ENCODE measurements around the gene CHRNB4.

The CHRNB4 gene

DNA sequence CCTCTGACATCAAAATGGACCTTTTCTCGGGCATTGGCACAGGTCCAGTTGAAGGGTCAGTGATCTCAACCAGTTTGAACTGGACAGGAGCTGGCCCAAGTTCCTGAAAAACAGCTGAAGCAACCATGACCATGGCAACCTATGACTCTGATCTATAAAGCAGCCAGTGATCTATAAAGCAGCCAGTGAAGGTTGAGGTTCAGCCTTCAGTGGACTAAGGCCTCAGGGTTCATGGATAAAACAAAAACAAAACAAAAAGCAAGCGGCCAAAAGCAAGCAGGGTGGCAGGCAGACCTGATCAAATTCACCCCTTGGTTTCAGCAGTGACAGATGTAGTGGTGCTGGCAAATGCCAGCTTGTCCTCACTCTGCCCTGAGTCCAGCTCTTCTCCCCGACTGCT, 10.0 kb upstream of the CHRNB4 start:
- Histone ChIP-seq H2BK12ac (ENCODE audit: low read length) (no peak overlapping the region), H3K79me1 (ENCODE audit: low read length) (no peaks in the 10 kb centered on the region), H3K9me3 (ENCODE audit: insufficient read depth, low read depth, low read length) (no peaks in the 10 kb centered on the region), H3K27me3 (ENCODE audit: insufficient read depth, low read length) (no peaks in the 10 kb centered on the region), H3K4ac (ENCODE audit: low read depth, low read length) (no peak overlapping the region), H3K4me3 (ENCODE audit: low read depth, low read length) (no peak overlapping the region), H3K23ac (ENCODE audit: low read length) (no peak overlapping the region), H3K4me1 (ENCODE audit: control insufficient read depth in 1 of 2, insufficient read depth in 2 of 2, low read length in 2 of 2) (no peaks in the 10 kb centered on the region), H4K8ac (ENCODE audit: low read depth, low read length) (no peak overlapping the region), H3K36me3 (ENCODE audit: control insufficient read depth in 1 of 2, insufficient read depth in 2 of 2, low read length in 2 of 2) (no peaks in the 10 kb centered on the region), H2BK120ac (ENCODE audit: insufficient read depth, low read length, poor library complexity) (no peak overlapping the region), H2BK5ac (ENCODE audit: low read depth, low read length, poor library complexity) (no peak overlapping the region), H4K91ac (ENCODE audit: low read depth, low read length) (no peak overlapping the region), H2AK5ac (ENCODE audit: low read length) (no peak overlapping the region), H3K79me2 (ENCODE audit: control insufficient read depth, insufficient read depth, low read length, poor library complexity) (no peaks in the 10 kb centered on the region), H3K4me2 (ENCODE audit: low read length) (no peak overlapping the region), H3K27ac (ENCODE audit: low read depth, low read length) (no peak overlapping the region), H2AFZ (ENCODE audit: insufficient read depth, low read length, poor library complexity) (no peak overlapping the region), H4K12ac (ENCODE audit: low read depth, low read length) (no peak overlapping the region), H3K18ac (ENCODE audit: low read length) (no peak overlapping the region), H3K14ac (ENCODE audit: low read length) (no peak overlapping the region), H3K9ac (ENCODE audit: low read length) (no peak overlapping the region)
- no peak for DNase-seq
- WGBS (ENCODE audit: extremely low coverage, insufficient coverage, insufficient read length): no CpG with 5 or more reads among the region's 3 CpGs

- Histone ChIP-seq H2BK120ac (ENCODE audit: insufficient read depth, low read length, poor library complexity) (no peak overlapping the region), H2BK12ac (ENCODE audit: low read length) (no peak overlapping the region), H3K14ac (ENCODE audit: low read length) (no peak overlapping the region), H3K4me1 (ENCODE audit: control insufficient read depth in 1 of 2, insufficient read depth in 2 of 2, low read length in 2 of 2) (no peaks in the 10 kb centered on the region), H3K4ac (ENCODE audit: low read depth, low read length) (no peak overlapping the region), H3K79me1 (ENCODE audit: low read length) (no peaks in the 10 kb centered on the region), H2AFZ (ENCODE audit: insufficient read depth, low read length, poor library complexity) (no peak overlapping the region), H3K4me3 (ENCODE audit: low read depth, low read length) (no peak overlapping the region), H4K8ac (ENCODE audit: low read depth, low read length) (no peak overlapping the region), H3K23ac (ENCODE audit: low read length) (no peak overlapping the region), H4K91ac (ENCODE audit: low read depth, low read length) (no peak overlapping the region), H4K12ac (ENCODE audit: low read depth, low read length) (no peak overlapping the region), H2AK5ac (ENCODE audit: low read length) (no peak overlapping the region), H3K36me3 (ENCODE audit: control insufficient read depth in 1 of 2, insufficient read depth in 2 of 2, low read length in 2 of 2) (no peaks in the 10 kb centered on the region), H2BK5ac (ENCODE audit: low read depth, low read length, poor library complexity) (no peak overlapping the region), H3K27me3 (ENCODE audit: insufficient read depth, low read length) (no peaks in the 10 kb centered on the region), H3K9ac (ENCODE audit: low read length) (no peak overlapping the region), H3K9me3 (ENCODE audit: insufficient read depth, low read depth, low read length) (no peaks in the 10 kb centered on the region), H3K79me2 (ENCODE audit: control insufficient read depth, insufficient read depth, low read length, poor library complexity) (no peaks in the 10 kb centered on the region), H3K27ac (ENCODE audit: low read depth, low read length) (no peak overlapping the region), H3K18ac (ENCODE audit: low read length) (no peak overlapping the region), H3K4me2 (ENCODE audit: low read length) (no peak overlapping the region)
- no peak for DNase-seq
- WGBS (ENCODE audit: extremely low coverage, insufficient coverage, insufficient read length): no CpG with 5 or more reads among the region's 4 CpGs
Observed at GRCh38 chr15:78650022-78650421, 9.0 kb upstream of the CHRNB4 start.

DNA sequence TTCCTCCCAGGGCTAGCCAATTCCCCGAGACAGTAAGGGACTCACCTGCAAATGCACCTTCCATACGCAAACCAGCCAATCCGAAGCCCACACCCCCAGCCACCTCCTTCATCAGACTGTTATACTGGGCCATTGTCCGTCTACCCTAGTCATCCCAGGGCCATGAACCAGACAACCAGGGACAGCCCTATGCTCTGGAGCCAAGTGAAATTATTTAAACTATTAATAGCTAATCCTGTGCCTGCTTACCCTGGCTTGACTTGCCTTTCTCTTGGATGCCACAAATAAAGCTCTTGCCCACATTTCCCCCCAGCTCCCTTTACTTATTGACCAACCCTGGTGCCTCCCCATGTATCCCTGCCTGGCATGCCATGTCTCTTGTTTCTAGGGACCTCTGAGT, 4.0 kb upstream of the CHRNB4 start:
- no peak overlapping the region for H3K27ac ChIP-seq (ENCODE audit: low read depth, low read length)

DNA sequence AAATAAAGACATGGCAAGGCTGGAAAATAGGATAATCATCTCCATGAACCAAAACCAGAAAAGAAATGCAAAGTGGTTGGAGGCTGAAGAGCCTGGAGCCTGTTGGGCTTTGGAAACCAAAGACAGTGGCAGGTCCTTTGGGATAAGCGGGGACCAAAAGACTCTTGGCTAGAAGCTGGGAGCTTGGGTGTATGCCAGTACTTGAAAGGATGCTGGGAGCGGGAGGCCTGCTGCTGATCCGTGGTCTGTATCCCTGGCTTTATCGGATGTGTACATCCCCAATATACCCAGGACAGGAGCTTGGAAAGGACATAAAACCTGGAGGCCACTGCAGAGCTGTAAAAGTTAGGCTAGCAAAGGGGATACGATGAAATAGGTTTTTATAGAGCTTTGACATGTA, 1.3 kb upstream of the CHRNB4 start:
- H3K23ac ChIP-seq (ENCODE audit: low read length): no peak overlapping the region
- H3K27me3 ChIP-seq (ENCODE audit: insufficient read depth, low read length): peaks cover 8% of the 10 kb centered on the region
- H3K9me3 ChIP-seq (ENCODE audit: insufficient read depth, low read depth, low read length): no peaks in the 10 kb centered on the region
- H3K4me2 ChIP-seq (ENCODE audit: low read length): no peak overlapping the region
- H2BK12ac ChIP-seq (ENCODE audit: low read length): no peak overlapping the region
- H3K4ac ChIP-seq (ENCODE audit: low read depth, low read length): no peak overlapping the region
- H2BK5ac ChIP-seq (ENCODE audit: low read depth, low read length, poor library complexity): no peak overlapping the region
- no peak overlapping the region for H3K4me3 ChIP-seq (ENCODE audit: low read depth, low read length)
- H2AK5ac ChIP-seq (ENCODE audit: low read length): no peak overlapping the region
- no peak overlapping the region for H3K14ac ChIP-seq (ENCODE audit: low read length)
- no peaks in the 10 kb centered on the region for H3K36me3 ChIP-seq (ENCODE audit: control insufficient read depth in 1 of 2, insufficient read depth in 2 of 2, low read length in 2 of 2)
- H3K4me1 ChIP-seq (ENCODE audit: control insufficient read depth in 1 of 2, insufficient read depth in 2 of 2, low read length in 2 of 2): peaks cover 5 to 9% of the 10 kb centered on the region in 2 experiments
- H3K27ac ChIP-seq (ENCODE audit: low read depth, low read length): no peak overlapping the region
- no peak overlapping the region for H2AFZ ChIP-seq (ENCODE audit: insufficient read depth, low read length, poor library complexity)
- no peak for DNase-seq
- H4K91ac ChIP-seq (ENCODE audit: low read depth, low read length): no peak overlapping the region
- WGBS (ENCODE audit: extremely low coverage, insufficient coverage, insufficient read length): no CpG with 5 or more reads among the region's 5 CpGs
- H4K8ac ChIP-seq (ENCODE audit: low read depth, low read length): no peak overlapping the region
- H3K79me1 ChIP-seq (ENCODE audit: low read length): no peaks in the 10 kb centered on the region
- H3K79me2 ChIP-seq (ENCODE audit: control insufficient read depth, insufficient read depth, low read length, poor library complexity): no peaks in the 10 kb centered on the region
- no peak overlapping the region for H4K12ac ChIP-seq (ENCODE audit: low read depth, low read length)
- H2BK120ac ChIP-seq (ENCODE audit: insufficient read depth, low read length, poor library complexity): no peak overlapping the region
- no peak overlapping the region for H3K9ac ChIP-seq (ENCODE audit: low read length)
- H3K18ac ChIP-seq (ENCODE audit: low read length): no peak overlapping the region

More for the DNA sequence above, 4.0 kb upstream of the CHRNB4 start:
- no peak overlapping the region for H2BK5ac ChIP-seq (ENCODE audit: low read depth, low read length, poor library complexity)
- H2BK12ac ChIP-seq (ENCODE audit: low read length): no peak overlapping the region
- WGBS (ENCODE audit: extremely low coverage, insufficient coverage, insufficient read length): no CpG with 5 or more reads among the region's 4 CpGs
- no peak overlapping the region for H3K23ac ChIP-seq (ENCODE audit: low read length)
- H4K91ac ChIP-seq (ENCODE audit: low read depth, low read length): no peak overlapping the region
- no peaks in the 10 kb centered on the region for H3K36me3 ChIP-seq (ENCODE audit: control insufficient read depth in 1 of 2, insufficient read depth in 2 of 2, low read length in 2 of 2)
- H4K12ac ChIP-seq (ENCODE audit: low read depth, low read length): no peak overlapping the region
- no peak overlapping the region for H3K9ac ChIP-seq (ENCODE audit: low read length)
- no peaks in the 10 kb centered on the region for H3K79me1 ChIP-seq (ENCODE audit: low read length)
- H2BK120ac ChIP-seq (ENCODE audit: insufficient read depth, low read length, poor library complexity): no peak overlapping the region
- no peak overlapping the region for H2AFZ ChIP-seq (ENCODE audit: insufficient read depth, low read length, poor library complexity)
- no peak for DNase-seq
- peaks cover 8% of the 10 kb centered on the region for H3K27me3 ChIP-seq (ENCODE audit: insufficient read depth, low read length)
- no peak overlapping the region for H2AK5ac ChIP-seq (ENCODE audit: low read length)
- H3K9me3 ChIP-seq (ENCODE audit: insufficient read depth, low read depth, low read length): no peaks in the 10 kb centered on the region
- no peak overlapping the region for H3K4me2 ChIP-seq (ENCODE audit: low read length)
- H3K4me3 ChIP-seq (ENCODE audit: low read depth, low read length): no peak overlapping the region
- H3K4ac ChIP-seq (ENCODE audit: low read depth, low read length): no peak overlapping the region
- no peak overlapping the region for H4K8ac ChIP-seq (ENCODE audit: low read depth, low read length)
- H3K4me1 ChIP-seq (ENCODE audit: control insufficient read depth in 1 of 2, insufficient read depth in 2 of 2, low read length in 2 of 2): peaks cover 5 to 9% of the 10 kb centered on the region in 2 experiments
- no peaks in the 10 kb centered on the region for H3K79me2 ChIP-seq (ENCODE audit: control insufficient read depth, insufficient read depth, low read length, poor library complexity)
- no peak overlapping the region for H3K18ac ChIP-seq (ENCODE audit: low read length)
- no peak overlapping the region for H3K14ac ChIP-seq (ENCODE audit: low read length)

All from trophoblast cell (in vitro differentiated cells and primary cell).